Heart right ventricle (tissue), 16 donors: ENCODE measurements around the gene FDPS. TPM values are rescaled to one million over a fixed set of nuclear protein-coding genes. Genes with fewer than 3 reads are reported as not detected.

Experiments used
- ATAC-seq, 8 donors: fragments of 200-7000 bp; cut with Tn5 transposase; one replicate each; pipeline ENCODE4 v1.9.1; 2020; ENCODE audit warnings: mild to moderate bottlenecking in 8 of 8, moderate library complexity in 8 of 8, moderate number of reproducible peaks in 1 of 8
- DNase-seq, 2 donors: peaks; one replicate each; pipeline ENCODE4 v3.0.0-alpha.2; 2020
- H3K27ac ChIP-seq, 10 donors: fragments of 200-600 bp; sonication (generic) in 2 of 10; one replicate each; pipeline versions ENCODE4 v1.5.0 to v1.8.0; 2020 to 2022; ENCODE audit warnings: mild to moderate bottlenecking in 3 of 10
- H3K27me3 ChIP-seq, 7 donors: fragments of 200-600 bp; one replicate each; pipeline ENCODE4 v1.8.0; 2021 to 2022; ENCODE audit warnings: mild to moderate bottlenecking in 2 of 7
- H3K36me3 ChIP-seq, 9 donors: fragments of 200-600 bp; sonication (generic) in 1 of 9; one replicate each; pipeline versions ENCODE4 v1.5.0 to v1.8.0; 2020 to 2022; ENCODE audit warnings: mild to moderate bottlenecking in 2 of 9
- H3K4me1 ChIP-seq, 9 donors: fragments of 200-600 bp; sonication (generic) in 1 of 9; one replicate each; pipeline versions ENCODE4 v1.5.0 to v1.8.0; 2020 to 2022; ENCODE audit warnings: mild to moderate bottlenecking in 4 of 9
- H3K4me3 ChIP-seq, 10 donors: fragments of 200-600 bp; sonication (generic) in 2 of 10; one replicate each; pipeline versions ENCODE4 v1.5.0 to v1.8.0; 2020 to 2022; ENCODE audit warnings: mild to moderate bottlenecking in 7 of 10, moderate library complexity in 2 of 10
- H3K9me3 ChIP-seq, 11 donors: fragments of 200-600 bp in 10 of 11; sonication (generic) in 2 of 11; one replicate each; pipeline versions ENCODE4 v1.5.0 to v1.8.0; 2013 to 2022; ENCODE audit warnings: mild to moderate bottlenecking in 2 of 11, control low read depth in 1 of 11, moderate library complexity in 1 of 11
- CTCF ChIP-seq, 9 donors: fragments of 200-600 bp; sonication (generic) in 2 of 9; IDR thresholded peaks; one replicate each; pipeline versions ENCODE4 v1.5.0 to v1.8.0; 2021 to 2022; ENCODE audit warnings: antibody characterized with exemption in 9 of 9, mild to moderate bottlenecking in 5 of 9, moderate library complexity in 1 of 9
- WGBS, 2 donors: extraction: QIAGEN DNeasy Blood & Tissue Kit; methylation state at CpG; one replicate each; pipeline ENCODE4 v1.1.7; 2013; ENCODE audit warnings: inconsistent platforms in 1 of 2; 5-methylcytosine and 5-hydroxymethylcytosine counted together
- intact Hi-C, 10 donors: fragments of 100-400 bp; cut with DNase I; formaldehyde crosslinking; loops; one replicate each; pipeline versions ENCODE4 v1.11.1 to v1.14.2; 2022
- long read RNA-seq, 3 donors: library from polyadenylated mRNA; unstranded; transcript quantifications; one replicate each; pipeline ENCODE4 v2.0.0, GENCODE V29; 2020 to 2021
- polyA plus RNA-seq, 2 donors: library from polyadenylated mRNA; stranded (reverse); fragments of 200-250 nt; gene quantifications; one replicate each; pipeline ENCODE4 v1.2.3, GENCODE V29; 2013
- total RNA-seq, 10 donors: library from RNA; stranded (reverse); fragmentation: NEBNext Ultra II Directional in 3 of 10; extraction: Animal tissue kit (Norgen Biotek cat#: 25700) in 3 of 10; gene quantifications; one replicate each; pipeline versions ENCODE4 v1.2.1 to v1.2.4, GENCODE V29; 2021 to 2023
- donor health status: Arrhythmogenic right ventricular cardiomyopathy.
- donor health status: ischemic (EF 13 %, LVEDD 7.1; RV severe dilation, severe dysfunction).
- donor health status: healthy with polysubstance abuse.
- donor health status: DM: no; HTN: yes; CAD: no.
- donor health status: DM: no; HTN: no; CAD: no.
- donor health status: ischemic (EF 25% LVEDD 6.9; RV normal size, moderate dysfunction).
- donor health status: ischemic (EF 25% LVEDD 5.7; RV mildly dilated, moderate dysfunction).
- donor health status: healthy.
- donor health status: DM: yes; HTN: yes; CAD: no.
- donor health status: Ischemic cardiomyopathy.
- donor health status: ischemic (EF 35%, LVEDD 5.7; RV mildly dilated, moderate dysfunction).
- donor health status: nonischemic (EF 11% LVEDD 7.7; RV severe dilation, severe dysfunction).
- donor health status: DM: yes; HTN: yes; CAD: no.
- donor health status: PGD.
- donor health status: ischemic (EF 29% LVEDD 5.4; RV normal size, mild dysfunction).
- donor health status: nonischemic (EF 23%, LVEDD 6.1; RV moderate dilation, normal function).

Gene FDPS
- total RNA-seq (100 to 1,000 TPM in 1 of 10 donors, 10 to 100 TPM in 9; 63.1 to 108 (median 76.9) TPM), polyA plus RNA-seq (100 to 1,000 TPM; 109 to 113 TPM)
- long read RNA-seq, donor 1, transcript FDPS-206 (10 exons, 1,178 nt) = major isoform, 24 of 51 reads
- long read RNA-seq, donor 1, transcript FDPS-203 (10 exons, 1,256 nt) = minor isoform, 14 of 51 reads
- long read RNA-seq, donor 1, partial matches to known transcripts = 6 of 51 reads
- long read RNA-seq, donor 1, other reads (novel, unspliced or antisense) = 5 of 51 reads
- long read RNA-seq, donor 2, transcript FDPS-206 (10 exons, 1,178 nt) = major isoform, 25 of 63 reads
- long read RNA-seq, donor 2, transcript FDPS-203 (10 exons, 1,256 nt) = minor isoform, 13 of 63 reads
- long read RNA-seq, donor 2, partial matches to known transcripts = 12 of 63 reads
- long read RNA-seq, donor 2, other reads (novel, unspliced or antisense) = 6 of 63 reads
- long read RNA-seq, donor 3, transcript FDPS-203 (10 exons, 1,256 nt) = minor isoform, 20 of 71 reads
- long read RNA-seq, donor 3, transcript FDPS-206 (10 exons, 1,178 nt) = major isoform, 33 of 71 reads
- long read RNA-seq, donor 3, partial matches to known transcripts = 6 of 71 reads
- long read RNA-seq, donor 3, other reads (novel, unspliced or antisense) = 7 of 71 reads

- ATAC-seq (peak; percentile 99 to 100 (median 99)), DNase-seq (peak; percentile 98 to 99)
- Histone ChIP-seq H3K4me1 (peaks cover 0 to 40% (median 36%) of the 10 kb centered on the region in 9 donors), H3K27me3 (no peaks in the 10 kb centered on the region), H3K4me3 (peak within 1 kb of the TSS; percentile 53 to 99 (median 81)), H3K27ac (peak within 1 kb of the TSS; percentile 74 to 97 (median 92)), H3K36me3 (peaks cover 0 to 38% (median 0%) of the 10 kb centered on the region in 9 donors), H3K9me3 (no peaks in the 10 kb centered on the region)
- TF ChIP-seq CTCF (IDR thresholded peaks at IDR 0.05) = peak in 3 of 9 donors; percentile 3 to 26 (median 19)
- intact Hi-C loops = loop anchor here in 5 of 10 donors (1.0 to 5.0 kb wide), 6 partner anchors 16 to 53 kb away; partner anchors contain the start of genes CLK2 (in 3 of the 5), HCN3 (in 2 of the 5) and ENTREP3 (in 1 of the 5)
- WGBS, 2 donors = 0% methylated on average over 51 of the region's 51 CpGs
Measured at GRCh38 chr1:155308493-155309422, at the start of gene FDPS. Gene FDPS, plus strand, starts transcription at chr1:155308866. Its CDS starts 924 bp downstream, at chr1:155309790.

GRCh38 chr1:155260276-155260675 lies 48.4 kb upstream of the FDPS start:
- intact Hi-C loops = no loop called here

GRCh38 chr1:155261493-155261851 lies 47.2 kb upstream of the FDPS start:
- Histone ChIP-seq H3K9me3 (no peaks in the 10 kb centered on the region), H3K4me3 (peak overlapping the region; percentile 47 to 96 (median 83)), H3K27me3 (no peaks in the 10 kb centered on the region), H3K27ac (peak overlapping the region; percentile 38 to 93 (median 88)), H3K36me3 (peaks cover 0 to 79% (median 49%) of the 10 kb centered on the region in 9 donors), H3K4me1 (peaks cover 3 to 28% (median 21%) of the 10 kb centered on the region in 9 donors)
- DNase-seq (no peak), ATAC-seq (peak in 1 of 8 donors; percentile 34)
- no peak for TF ChIP-seq CTCF (IDR thresholded peaks at IDR 0.05)
- 0 to 1% methylated on average over 9 of the region's 9 CpGs for WGBS, 2 donors
- intact Hi-C loops = no loop called here

More at GRCh38 chr1:155260276-155260675, 48.4 kb upstream of the FDPS start:
- no peak for DNase-seq
- WGBS, 2 donors = 91 to 95% methylated on average over 5 of the region's 5 CpGs
- Histone ChIP-seq H3K27ac (no peak overlapping the region), H3K4me1 (peaks cover 3 to 37% (median 27%) of the 10 kb centered on the region in 9 donors), H3K9me3 (no peaks in the 10 kb centered on the region), H3K27me3 (no peaks in the 10 kb centered on the region), H3K4me3 (no peak overlapping the region), H3K36me3 (peaks cover 0 to 68% (median 39%) of the 10 kb centered on the region in 9 donors)
- TF ChIP-seq CTCF (IDR thresholded peaks at IDR 0.05) = no peak
- ATAC-seq = no peak
